Left colon (tissue), 2 donors: ENCODE results near the gene DGKD. TPM values are rescaled to one million over a fixed set of nuclear protein-coding genes. Genes with fewer than 3 reads are reported as not detected.
A peak's percentile ranks its signal among the peaks of the same experiment; 100 is the strongest.
"Not testable (repeated sequence)": the region's sequence is repeated elsewhere in the genome, so short reads cannot be mapped to it uniquely, and the experiment has no call there.

ENCODE experiments used
- ATAC-seq: fragments of 200-7000 bp; cut with Tn5 transposase; one replicate; pipeline ENCODE4 v1.9.1; 2020; ENCODE audit warnings: mild to moderate bottlenecking, moderate library complexity
- DNase-seq, 2 donors: peaks; one replicate each; pipeline ENCODE4 v3.0.0-alpha.2; 2020
- intact Hi-C, 2 donors: fragments of 100-400 bp; cut with DNase I in 1 of 2; cut with micrococcal nuclease in 1 of 2; formaldehyde crosslinking; loops; one replicate each; pipeline versions ENCODE4 v1.11.2 to v1.14.0; 2022; cut with DNase I, micrococcal nuclease
- total RNA-seq, 2 donors: library from RNA; stranded (reverse); fragmentation: NEBNext Ultra II Directional; extraction: Animal tissue kit (Norgen Biotek cat#: 25700); gene quantifications; one replicate each; pipeline ENCODE4 v1.2.1, GENCODE V29; 2021
- donor health status: DM: no; HTN: no; CAD: no.
- donor health status: DM: yes; HTN: yes; CAD: no.

Gene DGKD
- total RNA-seq, 2 donors from 2014 or later = 91.3 to 93.2 TPM

- DNase-seq (no peak), ATAC-seq (no peak)
- intact Hi-C loops = no loop called here
Observed at GRCh38 chr2:233356546-233357308, 2.4 kb downstream of the DGKD start.

GRCh38 chr2:233358335-233358734 lies 4.0 kb downstream of the DGKD start:
- ATAC-seq (no peak), DNase-seq (no peak)
- intact Hi-C loops = no loop called here

GRCh38 chr2:233358947-233359346 lies 4.7 kb downstream of the DGKD start:
- ATAC-seq (no peak), DNase-seq (no peak)
- intact Hi-C loops = no loop called here

- ATAC-seq = no peak
- intact Hi-C loops = no loop called here
- no peak for DNase-seq
Observed at GRCh38 chr2:233359823-233360222, 5.5 kb downstream of the DGKD start.

GRCh38 chr2:233360771-233361176 lies 6.5 kb downstream of the DGKD start:
- intact Hi-C loops = no loop called here

GRCh38 chr2:233361297-233361696 lies 7.0 kb downstream of the DGKD start:
- DNase-seq (no peak), ATAC-seq (no peak)
- intact Hi-C loops = no loop called here

More at GRCh38 chr2:233360771-233361176, 6.5 kb downstream of the DGKD start:
- DNase-seq (no peak), ATAC-seq (no peak)

GRCh38 chr2:233362742-233363141 lies 8.4 kb downstream of the DGKD start:
- ATAC-seq = no peak
- intact Hi-C loops = no loop called here

GRCh38 chr2:233363744-233364235 lies 9.5 kb downstream of the DGKD start:
- no peak for ATAC-seq
- DNase-seq = no peak
- intact Hi-C loops = no loop called here

More at GRCh38 chr2:233362742-233363141, 8.4 kb downstream of the DGKD start:
- DNase-seq = no peak

- no peak for DNase-seq
- intact Hi-C loops = no loop called here
Observed at GRCh38 chr2:233365861-233366520, 11.7 kb downstream of the DGKD start.

GRCh38 chr2:233367586-233367985 lies 13.3 kb downstream of the DGKD start:
- intact Hi-C loops = no loop called here
- ATAC-seq = no peak
- DNase-seq = no peak

More at GRCh38 chr2:233365861-233366520, 11.7 kb downstream of the DGKD start:
- ATAC-seq = no peak

- ATAC-seq (no peak), DNase-seq (no peak)
- intact Hi-C loops = no loop called here
Observed at GRCh38 chr2:233368756-233369155, 14.5 kb downstream of the DGKD start.

- intact Hi-C loops = no loop called here
- DNase-seq (no peak), ATAC-seq (no peak)
Observed at GRCh38 chr2:233369462-233369861, 15.2 kb downstream of the DGKD start.

- DNase-seq (no peak), ATAC-seq (no peak)
- intact Hi-C loops = no loop called here
Observed at GRCh38 chr2:233369897-233370685, 15.8 kb downstream of the DGKD start.

- intact Hi-C loops = no loop called here
- DNase-seq (no peak), ATAC-seq (no peak)
Observed at GRCh38 chr2:233371641-233372040, 17.3 kb downstream of the DGKD start.

- intact Hi-C loops = no loop called here
- peak; percentile 50 for ATAC-seq
Observed at GRCh38 chr2:233372855-233373254, 18.6 kb downstream of the DGKD start.

GRCh38 chr2:233373316-233373715 lies 19.0 kb downstream of the DGKD start:
- DNase-seq (no peak), ATAC-seq (no peak)
- intact Hi-C loops = no loop called here

More at GRCh38 chr2:233372855-233373254, 18.6 kb downstream of the DGKD start:
- no peak for DNase-seq

GRCh38 chr2:233374776-233375175 lies 20.5 kb downstream of the DGKD start:
- intact Hi-C loops, DNase-seq: not testable (repeated sequence)
- peak; percentile 42 for ATAC-seq

- DNase-seq = no peak
- peak; percentile 61 for ATAC-seq
- intact Hi-C loops = no loop called here
Observed at GRCh38 chr2:233375490-233376314, 21.4 kb downstream of the DGKD start.

GRCh38 chr2:233379034-233379433 lies 24.7 kb downstream of the DGKD start:
- DNase-seq (no peak), ATAC-seq (no peak)
- intact Hi-C loops = no loop called here
